NCI-H146 treated with DMSO at 0.1 percent for 48 hours (cell line): ENCODE data around the gene RGS12.

ENCODE experiments used
- DNase-seq: peaks from one replicate; lab custom pipeline; 2025; ENCODE audit not compliant: unreplicated experiment; lab: John Stamatoyannopoulos, UW

The RGS12 gene

GRCh38 chr4:3254302-3255131 is 38.3 kb upstream of the RGS12 start:
- no peak for DNase-seq

DNA sequence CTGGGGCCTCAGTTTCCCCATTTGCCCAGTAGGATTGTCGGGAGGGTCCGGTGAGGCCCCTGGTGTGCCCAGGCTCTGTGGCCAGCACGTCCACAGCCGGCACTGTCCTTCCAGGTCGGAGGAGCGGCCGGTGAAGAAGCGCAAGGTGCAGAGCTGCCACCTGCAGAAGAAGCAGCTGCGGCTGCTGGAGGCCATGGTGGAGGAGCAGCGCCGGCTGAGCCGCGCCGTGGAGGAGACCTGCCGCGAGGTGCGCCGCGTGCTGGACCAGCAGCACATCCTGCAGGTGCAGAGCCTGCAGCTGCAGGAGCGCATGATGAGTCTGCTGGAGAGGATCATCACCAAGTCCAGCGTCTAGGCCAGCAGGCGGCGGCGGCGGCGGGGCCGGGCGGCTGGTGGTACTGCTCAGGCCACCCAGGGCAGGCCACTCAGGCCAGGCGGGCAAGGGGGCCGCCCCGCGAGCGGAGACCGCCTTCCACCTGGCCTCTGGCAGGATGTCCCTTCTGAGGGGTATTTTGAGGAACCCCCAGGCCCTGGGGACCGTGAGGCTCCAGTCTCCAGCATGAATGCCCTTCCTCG is 37.1 kb upstream of the RGS12 start:
- DNase-seq: no peak

- no peak for DNase-seq
Measured at GRCh38 chr4:3256230-3257102, 36.4 kb upstream of the RGS12 start.

DNA sequence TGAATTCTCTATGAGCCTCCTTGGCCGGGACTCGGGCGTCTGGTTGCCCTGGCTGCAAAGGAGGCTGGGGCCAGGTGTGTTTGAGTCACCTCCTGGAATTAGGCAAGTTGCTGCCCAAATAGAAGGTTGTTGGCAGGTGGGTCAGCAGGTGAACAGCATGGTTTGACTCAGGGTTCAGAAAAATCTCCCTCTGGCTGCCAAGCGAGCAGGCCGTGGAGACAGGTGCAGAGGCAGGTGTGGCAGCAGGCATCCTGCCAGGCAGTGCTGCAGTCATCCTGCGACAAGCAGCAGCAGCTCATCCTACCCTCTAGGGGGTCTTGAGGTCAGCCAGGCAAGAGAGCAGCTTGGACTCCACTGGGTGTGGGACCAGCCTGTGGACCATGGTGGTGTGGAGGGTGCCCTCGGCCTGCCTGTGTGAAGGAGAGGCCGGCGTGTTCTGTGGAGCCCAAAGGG is 35.7 kb upstream of the RGS12 start:
- DNase-seq: peak; percentile 75

DNA sequence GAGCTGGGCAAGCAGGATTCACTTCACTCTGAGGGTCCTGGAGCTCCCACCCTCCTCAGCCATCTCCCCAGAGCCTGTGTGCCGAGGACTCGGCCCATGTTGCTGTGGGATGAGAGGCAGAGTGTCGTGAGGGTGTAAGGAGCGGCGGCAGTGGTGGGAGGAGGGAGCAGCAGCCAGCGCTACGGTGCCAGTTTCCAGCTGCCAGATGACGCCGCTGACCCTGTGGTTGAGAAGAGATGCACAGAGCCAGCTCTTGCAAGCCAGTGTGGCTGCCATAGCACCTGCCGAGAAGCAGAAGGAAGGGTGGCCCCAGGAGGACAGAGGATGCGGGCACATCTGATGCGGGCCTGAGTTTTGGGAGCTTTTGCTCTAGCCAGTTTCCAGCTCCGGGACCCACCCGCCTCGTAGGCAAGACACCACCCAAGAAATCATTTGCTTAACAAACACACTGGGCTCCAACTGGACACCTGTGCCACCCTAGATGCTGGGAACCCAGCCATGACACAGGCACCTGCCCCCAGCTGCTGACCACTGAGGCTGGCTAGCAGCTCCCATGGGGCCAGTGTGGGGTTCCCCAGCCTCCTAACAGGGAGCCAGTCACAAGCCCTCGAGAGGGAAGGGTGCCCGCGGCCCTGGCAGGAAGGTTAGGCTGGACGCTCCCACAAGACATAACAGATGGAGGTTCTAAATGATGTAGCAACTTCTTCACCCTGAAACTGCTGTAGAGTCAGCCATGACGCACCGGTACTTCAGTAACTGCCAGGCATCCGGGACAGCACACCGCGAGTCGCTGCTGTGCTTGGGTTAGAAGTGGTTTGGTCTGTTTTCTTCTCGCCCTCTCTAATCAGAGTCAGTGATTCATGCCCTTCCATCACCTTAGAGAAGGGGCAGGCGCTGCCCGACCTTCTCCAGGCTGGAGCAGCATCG is 35.0 kb upstream of the RGS12 start:
- DNase-seq: no peak

GRCh38 chr4:3261411-3262207 is 31.2 kb upstream of the RGS12 start:
- DNase-seq: no peak

- DNase-seq: no peak
Measured at GRCh38 chr4:3262208-3263052, 30.4 kb upstream of the RGS12 start.

DNA sequence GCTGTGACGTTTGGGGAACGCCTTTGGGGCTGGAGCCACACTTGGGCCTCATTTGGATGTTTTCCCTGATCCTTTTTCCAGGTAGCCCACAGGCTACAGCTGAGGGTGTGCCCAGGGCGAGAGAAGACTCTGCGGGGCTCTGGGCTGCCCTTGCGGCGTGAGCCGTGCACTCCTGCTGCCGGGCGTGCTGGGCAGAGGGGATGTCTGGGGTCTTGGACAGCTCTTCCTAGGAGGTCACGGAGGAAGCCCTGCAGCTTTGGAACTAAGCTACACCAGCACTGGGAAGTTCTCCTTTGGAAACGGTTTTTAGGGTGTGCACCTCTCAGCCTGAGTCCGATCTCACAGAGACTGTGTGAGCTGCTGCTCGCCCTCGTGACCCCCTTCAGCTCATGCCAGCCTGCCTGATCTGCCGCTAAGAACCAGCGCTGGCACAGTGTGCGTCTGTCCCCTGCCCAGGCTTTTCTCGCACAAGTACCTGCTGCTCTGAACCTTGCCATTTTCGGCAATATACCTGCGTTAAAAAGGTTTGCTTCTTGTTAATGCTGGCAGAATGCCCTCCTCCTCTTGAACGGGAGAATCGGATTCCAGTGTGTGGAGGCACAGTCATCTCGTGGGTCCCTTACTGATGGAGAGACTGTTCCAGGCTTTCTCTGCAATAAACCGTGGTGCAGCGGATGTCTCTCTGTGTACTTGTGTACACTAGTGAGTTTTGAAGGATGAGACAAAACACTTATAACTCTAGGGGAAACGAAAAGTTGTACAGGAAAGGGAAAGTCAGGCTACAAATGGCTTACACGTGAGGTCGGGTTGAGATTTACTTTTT is 29.6 kb upstream of the RGS12 start:
- no peak for DNase-seq

- DNase-seq: no peak
Measured at GRCh38 chr4:3263876-3264193, 29.0 kb upstream of the RGS12 start.

DNA sequence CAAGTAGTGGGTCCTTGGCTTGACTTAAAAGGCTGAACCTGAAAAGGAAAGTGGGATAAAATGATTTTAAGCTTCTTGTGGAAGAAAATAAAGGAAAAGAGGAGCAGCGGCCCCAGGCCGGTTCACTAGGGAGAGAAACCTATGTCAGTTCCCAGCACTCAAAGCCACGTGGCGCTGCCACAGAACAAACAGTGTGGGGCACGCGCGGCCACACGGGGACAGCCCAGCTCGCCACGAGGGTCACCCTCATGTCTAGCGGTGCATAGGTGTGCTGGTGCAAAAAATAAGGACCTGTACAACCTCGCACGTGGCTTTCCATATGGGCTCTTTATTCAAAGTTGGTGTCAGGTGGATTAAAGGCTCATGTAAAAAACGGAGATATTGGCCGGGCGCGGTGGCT is 26.7 kb upstream of the RGS12 start:
- no peak for DNase-seq

- no peak for DNase-seq
Measured at GRCh38 chr4:3267576-3268394, 25.0 kb upstream of the RGS12 start.

GRCh38 chr4:3268395-3269104 is 24.3 kb upstream of the RGS12 start:
- no peak for DNase-seq

- no peak for DNase-seq
Measured at GRCh38 chr4:3269105-3269927, 23.5 kb upstream of the RGS12 start.

- DNase-seq: no peak
Measured at GRCh38 chr4:3269991-3270611, 22.7 kb upstream of the RGS12 start.

GRCh38 chr4:3271131-3271530 is 21.7 kb upstream of the RGS12 start:
- no peak for DNase-seq
